Measurements from ENCODE around the gene CADM2.

Gene CADM2

DNA sequence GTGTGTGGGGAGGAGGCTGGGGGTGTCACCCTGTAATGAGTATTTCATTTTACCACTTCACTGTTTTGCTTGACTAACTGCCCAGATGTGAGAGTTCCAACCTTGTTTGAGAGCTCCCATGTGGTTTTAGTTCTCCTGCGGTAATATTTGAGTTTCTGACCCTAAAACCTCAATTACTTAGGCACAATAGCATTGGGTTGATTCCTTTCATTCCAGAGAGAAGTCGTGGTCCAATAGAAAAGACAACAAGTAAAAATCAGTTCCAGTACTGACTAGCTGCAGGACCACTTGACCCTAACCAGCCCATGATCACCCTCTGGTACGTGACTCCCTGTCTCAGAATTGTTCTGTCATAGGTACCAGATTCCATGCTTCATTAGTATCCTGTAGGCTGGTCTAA lies 630.4 kb downstream of the CADM2 start:
- TF ChIP-seq, protein P1, sequence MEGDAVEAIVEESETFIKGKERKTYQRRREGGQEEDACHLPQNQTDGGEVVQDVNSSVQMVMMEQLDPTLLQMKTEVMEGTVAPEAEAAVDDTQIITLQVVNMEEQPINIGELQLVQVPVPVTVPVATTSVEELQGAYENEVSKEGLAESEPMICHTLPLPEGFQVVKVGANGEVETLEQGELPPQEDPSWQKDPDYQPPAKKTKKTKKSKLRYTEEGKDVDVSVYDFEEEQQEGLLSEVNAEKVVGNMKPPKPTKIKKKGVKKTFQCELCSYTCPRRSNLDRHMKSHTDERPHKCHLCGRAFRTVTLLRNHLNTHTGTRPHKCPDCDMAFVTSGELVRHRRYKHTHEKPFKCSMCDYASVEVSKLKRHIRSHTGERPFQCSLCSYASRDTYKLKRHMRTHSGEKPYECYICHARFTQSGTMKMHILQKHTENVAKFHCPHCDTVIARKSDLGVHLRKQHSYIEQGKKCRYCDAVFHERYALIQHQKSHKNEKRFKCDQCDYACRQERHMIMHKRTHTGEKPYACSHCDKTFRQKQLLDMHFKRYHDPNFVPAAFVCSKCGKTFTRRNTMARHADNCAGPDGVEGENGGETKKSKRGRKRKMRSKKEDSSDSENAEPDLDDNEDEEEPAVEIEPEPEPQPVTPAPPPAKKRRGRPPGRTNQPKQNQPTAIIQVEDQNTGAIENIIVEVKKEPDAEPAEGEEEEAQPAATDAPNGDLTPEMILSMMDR (IDR thresholded peaks at IDR 0.05; ENCODE audit: low read depth, low read length, missing control alignments): no peak
- in situ Hi-C loops (cut with HindIII; ENCODE audit: low sequenced_read_pairs): no loop called here
- no peak overlapping the region for H3K4me3 ChIP-seq (ENCODE audit: low read depth, low read length)
- DNase-seq (ENCODE audit: low read depth): peak; percentile 97

GRCh38 chr3:85591451-85591850 lies 632.7 kb downstream of the CADM2 start:
- TF ChIP-seq, protein P1 (IDR thresholded peaks at IDR 0.05; ENCODE audit: low read depth, low read length, missing control alignments): no peak
- in situ Hi-C loops (cut with HindIII; ENCODE audit: low sequenced_read_pairs): no loop called here
- DNase-seq (ENCODE audit: low read depth): no peak
- H3K4me3 ChIP-seq (ENCODE audit: low read depth, low read length): no peak overlapping the region

DNA sequence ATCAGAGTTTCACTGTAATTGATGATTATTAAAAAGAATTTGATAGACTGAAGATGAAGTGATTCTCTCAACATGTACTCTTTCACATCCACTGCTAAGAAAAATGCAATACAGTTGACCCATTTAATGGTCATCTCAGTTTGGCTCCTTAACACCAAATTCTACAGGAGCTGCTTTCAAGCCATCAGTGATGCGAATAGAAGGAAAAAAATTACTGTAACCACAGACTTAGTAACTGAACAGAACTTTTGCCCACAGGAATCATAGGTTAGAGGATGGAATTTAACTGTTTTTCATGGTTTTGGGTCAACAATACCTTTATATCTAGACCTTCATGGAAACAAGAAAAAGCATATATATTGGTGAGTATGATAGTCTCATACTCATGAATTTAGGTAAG lies 633.5 kb downstream of the CADM2 start:
- TF ChIP-seq, protein P1 (IDR thresholded peaks at IDR 0.05; ENCODE audit: low read depth, low read length, missing control alignments): no peak
- peak; percentile 48 for DNase-seq (ENCODE audit: low read depth)
- H3K4me3 ChIP-seq (ENCODE audit: low read depth, low read length): no peak overlapping the region
- in situ Hi-C loops (cut with HindIII; ENCODE audit: low sequenced_read_pairs): no loop called here

DNA sequence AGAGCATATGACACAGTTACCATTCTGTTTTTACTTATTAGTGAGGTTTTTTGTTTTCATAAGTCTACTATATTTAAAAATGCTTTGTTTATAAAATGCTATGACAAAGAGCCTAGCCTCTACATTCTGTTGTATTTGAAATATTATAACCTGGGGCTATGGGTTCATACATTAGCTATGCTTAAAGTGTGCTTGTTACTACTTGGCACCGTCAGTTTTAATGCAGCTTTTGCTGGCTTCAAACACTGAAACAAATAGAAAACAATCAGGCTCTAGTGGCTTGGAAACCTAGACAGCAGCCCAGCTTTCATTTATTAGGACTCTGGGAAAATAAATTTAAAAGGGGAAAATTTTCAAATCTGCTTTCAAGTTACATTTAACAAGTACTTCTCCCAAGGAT lies 635.9 kb downstream of the CADM2 start:
- DNase-seq (ENCODE audit: low read depth): no peak
- in situ Hi-C loops (cut with HindIII; ENCODE audit: low sequenced_read_pairs): no loop called here
- TF ChIP-seq, protein P1 (IDR thresholded peaks at IDR 0.05; ENCODE audit: low read depth, low read length, missing control alignments): no peak
- no peak overlapping the region for H3K4me3 ChIP-seq (ENCODE audit: low read depth, low read length)

DNA sequence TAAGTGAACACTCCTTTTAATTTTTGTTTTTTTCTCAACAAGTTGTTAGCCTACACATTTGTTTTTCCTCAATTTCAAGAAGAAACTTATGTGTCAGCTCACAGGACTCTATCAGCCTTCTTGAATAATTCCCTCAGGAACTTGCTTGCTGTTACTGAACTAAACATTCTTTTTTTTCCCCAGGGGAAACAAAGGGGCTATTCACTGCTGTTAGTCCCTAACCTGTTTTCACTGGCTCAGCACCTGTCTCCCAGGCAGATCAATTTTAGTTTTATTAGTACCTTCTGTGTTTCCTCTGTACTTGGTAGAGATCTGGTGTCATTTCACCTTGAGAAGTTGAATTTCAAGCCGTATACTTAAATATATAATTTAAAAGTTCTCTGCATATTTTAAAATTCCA lies 644.6 kb downstream of the CADM2 start:
- TF ChIP-seq, protein P1 (IDR thresholded peaks at IDR 0.05; ENCODE audit: low read depth, low read length, missing control alignments): no peak
- no peak for DNase-seq (ENCODE audit: low read depth)
- in situ Hi-C loops (cut with HindIII; ENCODE audit: low sequenced_read_pairs): no loop called here
- H3K4me3 ChIP-seq (ENCODE audit: low read depth, low read length): no peak overlapping the region

DNA sequence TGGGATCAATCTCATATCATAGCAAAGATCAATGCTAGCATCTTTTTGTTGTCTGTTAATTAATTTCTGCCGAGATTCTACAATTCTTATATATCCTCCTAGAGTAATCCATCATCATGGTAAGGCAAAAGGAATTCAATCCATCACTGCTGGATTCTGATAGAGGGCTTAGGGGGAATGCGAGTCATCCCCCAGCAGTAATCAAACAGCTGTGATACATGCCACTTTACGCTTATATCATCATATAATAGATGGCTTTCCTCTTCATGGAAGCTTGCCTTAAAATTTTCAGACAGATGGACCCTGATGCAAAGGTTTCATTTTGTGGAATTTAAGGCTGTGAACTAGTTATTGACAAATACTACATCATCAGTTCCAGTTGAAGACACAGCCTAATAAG lies 645.9 kb downstream of the CADM2 start:
- H3K4me3 ChIP-seq (ENCODE audit: low read depth, low read length): no peak overlapping the region
- in situ Hi-C loops (cut with HindIII; ENCODE audit: low sequenced_read_pairs): no loop called here
- no peak for DNase-seq (ENCODE audit: low read depth)
- TF ChIP-seq, protein P1 (IDR thresholded peaks at IDR 0.05; ENCODE audit: low read depth, low read length, missing control alignments): no peak

DNA sequence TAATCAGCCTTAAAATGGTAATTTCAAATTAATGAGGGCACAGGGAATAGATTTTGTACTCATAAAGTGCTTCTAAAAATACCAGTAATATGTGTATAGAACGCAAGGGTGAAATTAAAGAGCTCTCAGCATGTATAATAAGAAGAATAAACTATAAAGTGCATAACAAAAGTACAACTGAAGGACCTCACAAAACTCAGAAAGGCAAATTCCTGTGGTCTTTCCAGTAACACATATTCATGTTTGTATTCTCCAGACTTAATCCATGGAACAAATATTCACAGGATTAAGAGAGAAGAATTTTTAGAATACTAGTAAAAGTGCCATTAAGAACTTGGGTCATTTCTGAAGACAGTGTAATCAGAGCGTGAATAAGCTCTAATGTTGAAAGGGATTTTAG lies 646.3 kb downstream of the CADM2 start:
- no peak overlapping the region for H3K4me3 ChIP-seq (ENCODE audit: low read depth, low read length)
- DNase-seq (ENCODE audit: low read depth): no peak
- in situ Hi-C loops (cut with HindIII; ENCODE audit: low sequenced_read_pairs): no loop called here
- TF ChIP-seq, protein P1 (IDR thresholded peaks at IDR 0.05; ENCODE audit: low read depth, low read length, missing control alignments): no peak
